Endothelial cell of umbilical vein (primary cell): Measurements from ENCODE around the gene SLC6A19. TPM values are rescaled to one million over a fixed set of nuclear protein-coding genes. Genes with fewer than 3 reads are reported as not detected.

ENCODE experiments used
- BruUV-seq: library from RNA; stranded (reverse); fragments of 400-500 nt; replicated peaks from 2 replicates; lab custom pipeline; 2021; lab: Mats Ljungman, UMichigan
- CTCF ChIA-PET: fragments of 300-600, 350-600 bp; sonication (Branson Sonifier 250); formaldehyde crosslinking; loops from one replicate; lab custom pipeline; 2021; ENCODE audit warnings: antibody characterized with exemption, inconsistent platforms; lab: Charles Lee
- POLR2A ChIA-PET: fragments of 300-600, 350-600 bp; sonication (Branson Sonifier 250); formaldehyde crosslinking; loops from one replicate; lab custom pipeline; 2021; ENCODE audit warnings: antibody characterized with exemption, inconsistent platforms; lab: Charles Lee
- DNase-seq: peaks from one replicate; pipeline ENCODE4 v3.0.0-alpha.2; 2011; ENCODE audit warnings: low read depth, low spot score
- FAIRE-seq: peaks from 2 replicates; lab custom pipeline; 2011; peaks lifted over from hg19 to GRCh38; lab: Jason Lieb, UNC
- H2AFZ ChIP-seq: 2 replicates; pipeline ENCODE4 v1.6.0; 2012; ENCODE audit warnings: low read depth, low read length, control low read depth, inconsistent platforms
- H3K27ac ChIP-seq: 2 replicates; pipeline ENCODE4 v1.5.1; 2011; ENCODE audit warnings: low read depth, mild to moderate bottlenecking, control low read depth, low read length, moderate library complexity; ENCODE audit not compliant: insufficient read depth
- H3K27me3 ChIP-seq, 2 experiments: 2 replicates each; pipeline versions ENCODE4 v1.6.0 to v1.6.1; 2011; ENCODE audit warnings: low read length in 2 of 2, mixed read lengths in 1 of 2; ENCODE audit not compliant: control insufficient read depth in 2 of 2, insufficient read depth in 2 of 2
- H3K36me3 ChIP-seq, 2 experiments: 2 replicates in 1 of 2; 3 replicates in 1 of 2; pipeline ENCODE4 v1.5.1; 2011; ENCODE audit warnings: low read length in 2 of 2, mild to moderate bottlenecking in 1 of 2, moderate library complexity in 1 of 2; ENCODE audit not compliant: control insufficient read depth in 2 of 2, insufficient read depth in 2 of 2; ENCODE audit errors: extremely low read depth in 1 of 2
- H3K4me1 ChIP-seq: 3 replicates; pipeline ENCODE4 v1.5.1; 2011; ENCODE audit warnings: mild to moderate bottlenecking, low read length; ENCODE audit not compliant: control insufficient read depth, insufficient read depth; ENCODE audit errors: extremely low read depth
- H3K4me2 ChIP-seq: 2 replicates; pipeline ENCODE4 v1.6.1; 2011; ENCODE audit warnings: low read length, control low read depth, mixed read lengths; ENCODE audit not compliant: insufficient read depth
- H3K4me3 ChIP-seq, 3 experiments: fragments of 200-600 bp in 1 of 3; sonication (generic), shearing (Covaris generic) in 1 of 3; replicated peaks in 1 of 3; 2 replicates each; pipeline ENCODE4 v1.5.1; 2011 to 2016; ENCODE audit warnings: control low read depth in 3 of 3, low read length in 3 of 3, mild to moderate bottlenecking in 2 of 3, inconsistent platforms in 1 of 3, low read depth in 1 of 3, moderate library complexity in 1 of 3; ENCODE audit not compliant: insufficient read depth in 1 of 3
- H3K79me2 ChIP-seq: 2 replicates; pipeline ENCODE4 v1.6.0; 2012; ENCODE audit warnings: low read length, inconsistent platforms; ENCODE audit not compliant: control insufficient read depth, insufficient read depth
- H3K9ac ChIP-seq: replicated peaks from 2 replicates; pipeline ENCODE3; 2011; ENCODE audit warnings: low read length, control low read depth; ENCODE audit not compliant: insufficient read depth; ENCODE audit errors: extremely low read depth
- H3K9me1 ChIP-seq: replicated peaks from 3 replicates; pipeline ENCODE4 v1.6.0; 2011; ENCODE audit warnings: mild to moderate bottlenecking, low read length; ENCODE audit not compliant: control insufficient read depth, insufficient read depth; ENCODE audit errors: extremely low read depth
- H3K9me3 ChIP-seq: replicated peaks from 2 replicates; pipeline ENCODE4 v1.5.1; 2012; ENCODE audit warnings: low read length, inconsistent platforms; ENCODE audit not compliant: control insufficient read depth, insufficient read depth
- H4K20me1 ChIP-seq: replicated peaks from 2 replicates; pipeline ENCODE3; 2011; ENCODE audit warnings: mild to moderate bottlenecking, low read length; ENCODE audit not compliant: control insufficient read depth, insufficient read depth; ENCODE audit errors: extremely low read depth
- EZH2 ChIP-seq: IDR thresholded peaks from 2 replicates; pipeline ENCODE4 v1.6.1; 2012; ENCODE audit warnings: borderline replicate concordance, low read depth, mild to moderate bottlenecking, moderate library complexity, low read length, inconsistent platforms; ENCODE audit not compliant: severe bottlenecking
- FOS ChIP-seq: IDR thresholded peaks from 2 replicates; pipeline ENCODE4 v1.6.1; 2011; ENCODE audit warnings: mild to moderate bottlenecking, low read length, moderate library complexity, borderline replicate concordance; ENCODE audit not compliant: insufficient read depth
- GATA2 ChIP-seq: IDR thresholded peaks from 2 replicates; pipeline ENCODE4 v1.7.0; 2011; ENCODE audit warnings: low read depth, mild to moderate bottlenecking, moderate library complexity, mixed read lengths, low read length; ENCODE audit not compliant: insufficient read length, insufficient read depth
- JUN ChIP-seq: IDR thresholded peaks from 2 replicates; pipeline ENCODE4 v1.6.1; 2011; ENCODE audit warnings: borderline replicate concordance, low read depth; ENCODE audit not compliant: insufficient read length, insufficient read depth
- MYC ChIP-seq: IDR thresholded peaks from one replicate; pipeline ENCODE4 v1.6.1; 2011; ENCODE audit warnings: mild to moderate bottlenecking, low read depth, low read length
- POLR2A ChIP-seq: IDR thresholded peaks from 2 replicates; pipeline ENCODE4 v1.6.1; 2012; ENCODE audit warnings: low read depth, mild to moderate bottlenecking, control low read depth, low read length
- POLR2AphosphoS5 ChIP-seq: IDR thresholded peaks from 2 replicates; pipeline ENCODE4 v1.6.1; 2012; ENCODE audit warnings: low read depth, mild to moderate bottlenecking, control low read depth, low read length, moderate library complexity; ENCODE audit not compliant: insufficient read depth
- dilution Hi-C: fragments of 300-500 bp; cut with MboI; formaldehyde crosslinking; loops from one replicate; pipeline ENCODE4 v1.15.0; 2019; ENCODE audit warnings: low sequenced_read_pairs; ENCODE audit not compliant: extremely low pct_ligation_motif_present
- intact Hi-C: fragments of 100-400 bp; cut with micrococcal nuclease; formaldehyde crosslinking; loops from one replicate; pipeline ENCODE4 v1.10.0; 2022
- polyA plus RNA-seq, 4 experiments: library from polyadenylated mRNA; depleted of rRNA in 3 of 4; stranded (reverse) in 3 of 4; unstranded in 1 of 4; fragments of >200 nt; gene quantifications; 2 replicates each; pipeline versions ENCODE4 v1.2.1 to v1.2.3, GENCODE V29; 2011 to 2012; ENCODE audit warnings: missing spikeins in 1 of 4
- total RNA-seq: library from RNA; stranded (reverse); gene quantifications from 2 replicates; pipeline ENCODE4 v1.2.3, GENCODE V29; 2021
- TF ChIP-seq, protein P1 (sequence below), 2 donors: IDR thresholded peaks; 1 replicate in 1 of 2; 2 replicates in 1 of 2; pipeline ENCODE4 v1.5.1; 2011; ENCODE audit warnings: low read length in 2 of 2, mild to moderate bottlenecking in 2 of 2, moderate library complexity in 2 of 2, control low read depth in 1 of 2, inconsistent platforms in 1 of 2, low read depth in 1 of 2; ENCODE audit not compliant: insufficient read depth in 1 of 2; ENCODE audit errors: extremely low read depth in 1 of 2
- TF ChIP-seq, protein P2 (sequence below): IDR thresholded peaks from 2 replicates; pipeline ENCODE4 v1.6.1; 2011; ENCODE audit not compliant: insufficient read depth, insufficient read length

The SLC6A19 gene
- total and polyA plus RNA-seq, 2 donors (not counting 3 experiments of a cell fraction or from before 2014, with no cell fraction given): not detected

DNA sequence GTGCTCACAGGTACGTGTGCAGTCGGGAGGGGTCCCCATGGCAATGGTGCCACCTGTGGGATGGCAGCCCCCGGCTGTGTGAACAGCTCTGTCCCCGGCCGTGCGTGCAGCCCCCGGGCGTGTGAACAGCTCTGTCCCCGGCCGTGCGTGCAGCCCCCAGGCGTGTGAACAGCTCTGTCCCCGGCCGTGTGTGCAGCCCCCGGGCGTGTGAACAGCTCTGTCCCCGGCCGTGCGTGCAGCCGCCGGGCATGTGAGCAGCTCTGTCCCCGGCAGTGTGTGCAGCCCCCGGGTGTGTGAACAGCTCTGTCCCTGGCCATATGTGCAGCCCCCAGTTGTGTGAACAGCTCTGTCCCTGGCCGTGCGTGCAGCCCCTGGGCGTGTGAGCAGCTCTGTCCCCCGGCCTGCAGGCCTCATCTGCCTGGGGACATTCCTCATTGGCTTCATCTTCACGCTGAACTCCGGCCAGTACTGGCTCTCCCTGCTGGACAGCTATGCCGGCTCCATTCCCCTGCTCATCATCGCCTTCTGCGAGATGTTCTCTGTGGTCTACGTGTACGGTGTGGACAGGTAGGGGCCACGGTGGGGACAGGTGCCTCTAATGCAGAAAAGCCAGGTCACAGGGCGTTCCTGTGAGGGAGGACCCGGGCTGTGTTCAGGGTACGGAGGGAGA lies 17.8 kb downstream of the SLC6A19 start:
- no peaks in the 10 kb centered on the region for H3K27me3 ChIP-seq
- ChIA-PET POLR2A (no interaction called here), CTCF (no interaction called here)
- H3K4me1 ChIP-seq: no peaks in the 10 kb centered on the region
- TF ChIP-seq, protein P1, sequence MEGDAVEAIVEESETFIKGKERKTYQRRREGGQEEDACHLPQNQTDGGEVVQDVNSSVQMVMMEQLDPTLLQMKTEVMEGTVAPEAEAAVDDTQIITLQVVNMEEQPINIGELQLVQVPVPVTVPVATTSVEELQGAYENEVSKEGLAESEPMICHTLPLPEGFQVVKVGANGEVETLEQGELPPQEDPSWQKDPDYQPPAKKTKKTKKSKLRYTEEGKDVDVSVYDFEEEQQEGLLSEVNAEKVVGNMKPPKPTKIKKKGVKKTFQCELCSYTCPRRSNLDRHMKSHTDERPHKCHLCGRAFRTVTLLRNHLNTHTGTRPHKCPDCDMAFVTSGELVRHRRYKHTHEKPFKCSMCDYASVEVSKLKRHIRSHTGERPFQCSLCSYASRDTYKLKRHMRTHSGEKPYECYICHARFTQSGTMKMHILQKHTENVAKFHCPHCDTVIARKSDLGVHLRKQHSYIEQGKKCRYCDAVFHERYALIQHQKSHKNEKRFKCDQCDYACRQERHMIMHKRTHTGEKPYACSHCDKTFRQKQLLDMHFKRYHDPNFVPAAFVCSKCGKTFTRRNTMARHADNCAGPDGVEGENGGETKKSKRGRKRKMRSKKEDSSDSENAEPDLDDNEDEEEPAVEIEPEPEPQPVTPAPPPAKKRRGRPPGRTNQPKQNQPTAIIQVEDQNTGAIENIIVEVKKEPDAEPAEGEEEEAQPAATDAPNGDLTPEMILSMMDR (IDR thresholded peaks at IDR 0.05; ENCODE audit: extremely low read depth in 1 of 2, insufficient read depth in 1 of 2, low read depth in 1 of 2, low read length in 2 of 2): no peak
- TF ChIP-seq FOS (no peak), GATA2 (no peak), EZH2 (no peak), JUN (no peak), POLR2AphosphoS5 (no peak), POLR2A (no peak), MYC (no peak)
- TF ChIP-seq, protein P2, sequence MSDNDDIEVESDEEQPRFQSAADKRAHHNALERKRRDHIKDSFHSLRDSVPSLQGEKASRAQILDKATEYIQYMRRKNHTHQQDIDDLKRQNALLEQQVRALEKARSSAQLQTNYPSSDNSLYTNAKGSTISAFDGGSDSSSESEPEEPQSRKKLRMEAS: no peak
- dilution Hi-C loops (no loop called here), intact Hi-C loops (no loop called here)
- FAIRE-seq (no peak), DNase-seq (no peak)
- H2AFZ ChIP-seq: no peak overlapping the region
- H3K9me3 ChIP-seq: no peaks in the 10 kb centered on the region
- no peaks in the 10 kb centered on the region for H3K36me3 ChIP-seq
- H3K4me3 ChIP-seq: no peak overlapping the region
- BruUV-seq: no TSS peak
- no peaks in the 10 kb centered on the region for H3K9me1 ChIP-seq
- H3K9ac ChIP-seq: no peak overlapping the region
- H4K20me1 ChIP-seq: no peaks in the 10 kb centered on the region
- H3K27ac ChIP-seq: no peak overlapping the region
- no peaks in the 10 kb centered on the region for H3K79me2 ChIP-seq
- H3K4me2 ChIP-seq: no peak overlapping the region
